NCI-H526 treated with DMSO at 0.1 percent for 48 hours (cell line): ENCODE measurements around the gene FLNB.

Experiments
- DNase-seq: peaks from one replicate; lab custom pipeline; 2025; lab: John Stamatoyannopoulos, UW

FLNB gene

DNA sequence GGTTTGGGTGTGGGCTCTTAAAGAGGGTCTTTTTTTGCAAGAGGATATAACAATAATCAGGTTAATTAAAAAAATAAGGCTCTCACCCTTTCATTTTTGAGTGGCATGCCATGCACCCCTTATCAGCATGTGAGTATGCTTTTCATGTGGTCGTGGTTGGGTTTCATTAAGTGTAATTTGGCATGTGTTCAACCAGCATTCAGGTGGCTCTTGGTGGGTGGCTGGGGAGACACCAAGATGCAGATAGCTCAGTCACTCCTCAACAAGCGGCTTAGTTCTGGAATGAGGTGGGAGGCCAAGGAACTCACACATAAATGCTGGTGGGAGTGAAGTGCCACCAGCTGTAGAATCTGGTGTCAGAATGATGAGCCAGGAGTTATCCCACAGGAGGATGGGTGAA lies 66.8 kb downstream of the FLNB start:
- no peak for DNase-seq

- DNase-seq = no peak
These were observed 69.5 kb downstream of the FLNB start for GRCh38 chr3:58077596-58078285.

- no peak for DNase-seq
These were observed 70.4 kb downstream of the FLNB start for GRCh38 chr3:58078610-58079009.

GRCh38 chr3:58079773-58080172 lies 71.6 kb downstream of the FLNB start:
- DNase-seq = no peak

DNA sequence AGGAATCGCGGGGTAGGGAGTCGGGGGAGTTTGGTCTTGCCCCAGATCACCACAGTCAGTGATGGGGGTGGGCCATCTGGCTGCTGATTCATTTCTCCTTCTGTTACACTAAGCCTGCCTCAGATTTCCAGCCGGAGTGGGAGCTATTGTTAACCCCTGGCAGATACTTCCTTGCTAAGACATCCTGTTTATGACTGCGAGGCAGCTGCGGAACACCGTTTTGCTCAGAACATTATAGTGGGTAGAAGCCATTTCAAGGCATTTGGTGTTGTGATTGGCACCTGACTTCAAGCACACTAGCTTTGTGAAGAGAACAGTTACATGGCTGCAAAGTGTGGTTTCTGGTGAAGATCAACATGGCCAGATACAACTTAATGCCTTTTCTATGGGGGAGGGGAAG lies 73.8 kb downstream of the FLNB start:
- DNase-seq = no peak

GRCh38 chr3:58084166-58084565 lies 75.9 kb downstream of the FLNB start:
- no peak for DNase-seq

GRCh38 chr3:58084788-58085543 lies 76.7 kb downstream of the FLNB start:
- no peak for DNase-seq

DNA sequence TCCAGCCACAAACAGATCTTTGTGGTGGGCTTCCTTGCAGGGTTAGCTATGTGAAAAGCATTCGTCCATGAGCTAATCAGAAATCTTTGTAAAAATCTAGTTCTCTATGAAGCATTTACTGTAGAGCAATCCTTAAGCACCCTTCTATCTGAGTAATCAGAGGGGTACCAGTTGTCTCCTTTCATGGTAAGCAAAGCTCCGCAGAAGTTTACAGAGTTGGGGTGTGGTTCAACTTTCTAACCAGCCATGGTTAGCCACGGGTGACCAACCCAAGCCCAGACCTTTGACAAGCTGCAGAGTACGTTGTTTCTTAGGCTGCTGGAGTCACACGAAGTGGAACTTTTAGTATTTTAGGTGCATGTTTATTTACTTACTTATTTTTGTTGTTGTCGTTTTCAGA lies 77.4 kb downstream of the FLNB start:
- DNase-seq = no peak

DNA sequence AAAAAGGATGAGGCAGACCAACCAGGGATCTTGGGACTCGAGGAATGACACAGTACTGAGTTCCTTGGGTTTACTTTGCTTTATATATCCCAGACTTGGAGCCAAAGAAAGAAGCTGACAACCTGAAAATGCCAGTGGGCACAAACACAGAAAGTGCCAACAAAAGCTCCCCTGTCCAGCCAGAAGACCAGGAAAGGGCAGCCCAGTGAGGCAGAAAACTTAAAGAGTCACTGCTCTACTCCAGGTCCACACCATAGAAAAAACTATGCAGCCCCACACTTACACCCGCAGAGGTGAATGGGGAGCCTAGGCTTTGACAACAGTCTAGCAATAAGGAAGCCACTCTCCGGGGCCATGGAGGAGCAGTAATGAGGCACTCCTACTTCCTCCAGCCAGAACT lies 80.3 kb downstream of the FLNB start:
- no peak for DNase-seq

DNA sequence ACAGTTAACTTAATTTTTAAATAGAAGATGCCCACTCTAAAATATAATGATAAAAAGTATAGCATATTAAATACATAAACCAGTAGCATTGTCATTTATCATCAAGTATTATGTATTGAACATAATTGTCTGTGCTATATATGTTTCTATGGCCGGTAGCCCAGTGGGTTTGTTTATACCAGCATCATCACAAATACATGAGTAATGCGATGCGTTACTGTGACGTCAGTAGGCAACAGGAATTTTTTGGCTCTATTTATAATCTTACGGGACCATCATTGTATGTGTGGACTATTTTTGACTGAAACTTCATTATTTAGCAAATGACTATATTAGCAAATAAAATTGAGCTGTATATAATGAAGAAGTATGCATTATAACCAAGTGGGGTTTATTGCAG lies 82.1 kb downstream of the FLNB start:
- no peak for DNase-seq

- DNase-seq = no peak
These were observed 84.3 kb downstream of the FLNB start for GRCh38 chr3:58092521-58092920.

GRCh38 chr3:58093574-58094195 lies 85.5 kb downstream of the FLNB start:
- DNase-seq = no peak

DNA sequence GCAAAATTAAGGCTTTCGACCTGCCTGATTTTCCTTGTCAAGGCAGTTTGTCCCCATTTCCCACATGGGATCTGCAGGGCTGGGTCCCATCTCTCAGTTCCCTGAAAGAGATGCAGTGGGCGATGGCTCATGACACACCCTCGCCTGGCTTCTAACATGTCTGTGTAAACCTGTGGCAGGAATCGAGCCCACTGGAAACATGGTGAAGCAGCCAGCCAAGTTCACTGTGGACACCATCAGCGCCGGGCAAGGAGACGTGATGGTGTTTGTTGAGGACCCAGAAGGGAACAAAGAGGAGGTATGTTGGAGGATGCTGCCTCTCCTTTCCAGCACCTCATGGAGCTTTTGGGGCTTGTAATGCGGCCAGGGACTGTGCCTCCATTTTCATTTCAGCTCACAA lies 86.4 kb downstream of the FLNB start:
- no peak for DNase-seq

DNA sequence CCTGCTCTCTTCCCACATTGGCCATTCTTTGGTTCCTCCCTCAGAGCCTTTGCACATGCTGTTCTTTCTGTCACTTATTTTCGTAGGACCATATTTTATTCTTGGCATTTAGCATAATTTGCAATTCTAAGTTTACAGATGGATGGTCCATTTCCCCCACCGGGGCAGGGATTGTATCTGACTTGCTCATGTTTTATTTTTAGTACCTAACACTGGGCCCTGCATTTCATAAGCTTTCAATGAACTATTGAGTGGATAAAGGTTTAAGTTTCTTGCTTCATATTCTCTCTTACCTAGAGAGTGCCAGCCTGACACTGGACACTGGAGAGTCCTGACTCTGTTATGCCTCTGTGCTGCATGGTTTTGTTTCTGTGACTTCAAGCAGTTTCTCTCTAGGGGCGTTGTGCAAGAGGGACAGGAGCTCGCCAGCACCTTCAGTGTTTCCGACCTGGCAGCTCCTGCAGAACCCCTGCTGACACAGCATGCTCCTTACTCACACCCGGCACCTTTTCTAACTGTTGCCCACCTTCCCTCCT lies 87.4 kb downstream of the FLNB start:
- no peak for DNase-seq

DNA sequence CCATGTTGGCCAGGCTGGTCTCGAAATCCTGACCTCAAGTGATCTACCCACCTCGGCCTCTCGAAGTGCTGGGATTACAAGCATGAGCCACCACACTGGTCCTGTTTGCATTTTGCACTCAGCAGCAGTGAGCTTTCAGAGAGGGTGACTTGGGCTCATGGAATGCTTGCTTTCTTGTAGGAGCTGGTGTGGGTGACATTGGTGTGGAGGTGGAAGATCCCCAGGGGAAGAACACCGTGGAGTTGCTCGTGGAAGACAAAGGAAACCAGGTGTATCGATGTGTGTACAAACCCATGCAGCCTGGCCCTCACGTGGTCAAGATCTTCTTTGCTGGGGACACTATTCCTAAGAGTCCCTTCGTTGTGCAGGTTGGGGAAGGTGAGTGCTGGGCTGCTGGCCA lies 90.3 kb downstream of the FLNB start:
- DNase-seq = no peak

GRCh38 chr3:58099865-58100264 lies 91.6 kb downstream of the FLNB start:
- no peak for DNase-seq

- no peak for DNase-seq
These were observed 93.5 kb downstream of the FLNB start for GRCh38 chr3:58101499-58102389.

DNA sequence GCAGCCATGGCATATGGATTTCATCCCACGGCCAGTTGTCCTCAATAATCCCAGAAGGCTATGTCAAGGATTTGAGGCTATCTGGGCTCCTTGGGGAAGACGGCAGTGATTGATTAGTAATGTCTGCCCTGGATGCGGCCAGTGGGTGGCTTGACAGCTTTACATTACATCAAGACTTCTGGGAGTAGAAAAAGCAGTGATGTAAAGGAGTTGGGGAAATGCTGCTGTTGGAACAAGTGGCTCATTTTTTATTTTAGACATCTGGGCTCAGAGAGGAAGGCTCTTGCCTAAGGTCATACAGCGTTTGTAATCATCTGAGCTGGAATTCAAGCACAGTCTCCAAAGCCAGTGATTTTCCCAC lies 94.1 kb downstream of the FLNB start:
- no peak for DNase-seq

- DNase-seq = no peak
These were observed 94.8 kb downstream of the FLNB start for GRCh38 chr3:58102976-58103451.

DNA sequence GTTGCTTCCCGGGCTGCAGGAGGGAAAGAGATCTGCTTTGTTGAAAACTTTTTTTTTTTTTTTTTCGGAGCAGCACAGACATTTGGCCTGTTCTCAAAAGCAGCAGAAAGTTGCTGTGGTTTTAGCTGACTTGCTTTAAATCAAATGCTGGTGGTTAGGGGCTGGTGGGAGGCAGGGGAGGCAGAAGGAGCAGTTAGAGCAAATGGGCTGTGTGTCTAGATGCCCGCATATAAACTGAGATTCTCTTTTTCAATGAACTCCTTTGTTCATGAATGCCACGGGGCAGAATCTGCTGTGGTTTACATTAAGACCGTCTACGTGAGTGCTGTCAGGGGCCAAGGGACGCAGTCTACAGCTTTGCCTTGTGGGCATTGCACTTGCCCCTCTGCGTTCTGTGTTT lies 95.9 kb downstream of the FLNB start:
- DNase-seq = no peak

DNA sequence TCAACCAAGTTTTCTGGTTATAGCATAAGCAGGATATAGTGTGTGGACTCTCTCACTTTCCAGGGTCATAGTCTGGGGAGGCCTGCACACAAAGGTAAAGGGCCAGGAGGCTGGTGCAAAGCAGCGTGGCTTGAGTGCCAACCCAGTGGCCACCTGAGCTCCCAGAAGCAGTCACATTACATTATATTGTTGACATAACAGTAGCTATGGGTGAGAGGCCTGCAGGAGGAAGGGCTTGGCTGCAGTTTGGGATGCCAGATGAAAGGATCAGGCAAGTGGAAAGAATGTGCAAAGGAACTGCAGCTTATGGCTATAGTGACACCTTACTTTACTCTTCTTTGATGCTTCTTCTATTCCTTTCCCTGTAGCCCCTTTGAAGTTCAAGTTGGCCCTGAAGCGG lies 96.5 kb downstream of the FLNB start:
- DNase-seq = no peak

DNA sequence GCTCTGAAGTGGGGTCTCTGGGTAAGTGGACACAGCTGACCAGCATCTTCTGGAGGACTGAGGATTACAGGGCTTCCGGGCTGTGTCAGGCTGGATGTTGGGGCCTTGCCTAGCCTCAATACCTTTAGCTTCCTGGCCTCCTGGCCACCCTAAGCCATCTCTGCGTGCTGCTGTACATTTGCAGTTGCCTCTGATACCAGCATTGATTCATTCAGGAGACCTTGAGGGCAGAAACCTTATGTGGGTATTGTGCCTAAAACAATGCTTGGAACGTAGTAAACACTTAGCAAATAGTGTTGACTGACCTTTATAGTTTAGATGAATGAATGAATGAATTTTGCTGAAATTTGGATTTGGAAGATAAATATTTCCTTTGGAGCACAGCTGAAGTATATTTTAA lies 97.0 kb downstream of the FLNB start:
- DNase-seq = no peak
